ENCODE measurements around the gene WDR59. TPM values are rescaled to one million over a fixed set of nuclear protein-coding genes. Genes with fewer than 3 reads are reported as not detected.

WDR59 gene
- polyA plus RNA-seq, 2 of the 4 experiments (the other 2 are of a cell fraction) = 33.4 to 52.2 TPM

DNA sequence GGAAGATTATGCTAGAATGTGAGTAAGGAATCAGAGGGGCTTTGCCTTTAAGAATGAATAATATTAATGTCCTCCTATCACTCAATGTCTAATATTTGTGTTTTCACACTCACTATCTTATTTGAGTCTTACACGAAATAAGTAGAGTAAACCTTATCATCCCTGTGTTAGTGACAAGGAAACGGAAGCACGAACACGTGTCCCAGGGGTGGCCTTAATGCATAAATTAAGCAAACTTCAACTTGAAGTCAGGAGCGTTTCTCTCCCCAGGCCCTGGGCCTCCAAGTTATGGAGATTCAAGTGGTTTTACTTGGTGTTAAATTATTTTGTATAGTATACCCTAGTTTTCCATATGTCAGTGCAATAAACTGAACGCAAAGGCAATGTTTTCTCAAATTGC, 96.0 kb downstream of the WDR59 start:
- ATAC-seq (no peak), DNase-seq (ENCODE audit: low read depth in 1 of 2, low spot score in 1 of 2) (no peak), FAIRE-seq (no peak)
- H3K4me1 ChIP-seq = no peaks in the 10 kb centered on the region
- no peaks in the 10 kb centered on the region for H3K9me3 ChIP-seq
- ChIA-PET CTCF (interaction anchor here (1.7 kb wide), 1 partner anchor 26 kb away, joined by 8 read pairs; no protein-coding TSS in a partner anchor), POLR2A (no interaction called here)
- 84% methylated on average over 6 of the region's 6 CpGs for WGBS (ENCODE audit: missing lambda C conversion rate)
- no peak for TF ChIP-seq HOXA7 (CRISPR knock-in tag; IDR thresholded peaks at IDR 0.05)
- no peak for TF ChIP-seq REST (IDR thresholded peaks at IDR 0.05)
- TF ChIP-seq CEBPB (IDR thresholded peaks at IDR 0.05) = no peak
- TF ChIP-seq ATOH8 (CRISPR knock-in tag; IDR thresholded peaks at IDR 0.05; ENCODE audit: low read depth) = no peak
- no peak overlapping the region for H3K4me3 ChIP-seq
- H3K27ac ChIP-seq = no peak overlapping the region
- no peak overlapping the region for H3K4me2 ChIP-seq

DNA sequence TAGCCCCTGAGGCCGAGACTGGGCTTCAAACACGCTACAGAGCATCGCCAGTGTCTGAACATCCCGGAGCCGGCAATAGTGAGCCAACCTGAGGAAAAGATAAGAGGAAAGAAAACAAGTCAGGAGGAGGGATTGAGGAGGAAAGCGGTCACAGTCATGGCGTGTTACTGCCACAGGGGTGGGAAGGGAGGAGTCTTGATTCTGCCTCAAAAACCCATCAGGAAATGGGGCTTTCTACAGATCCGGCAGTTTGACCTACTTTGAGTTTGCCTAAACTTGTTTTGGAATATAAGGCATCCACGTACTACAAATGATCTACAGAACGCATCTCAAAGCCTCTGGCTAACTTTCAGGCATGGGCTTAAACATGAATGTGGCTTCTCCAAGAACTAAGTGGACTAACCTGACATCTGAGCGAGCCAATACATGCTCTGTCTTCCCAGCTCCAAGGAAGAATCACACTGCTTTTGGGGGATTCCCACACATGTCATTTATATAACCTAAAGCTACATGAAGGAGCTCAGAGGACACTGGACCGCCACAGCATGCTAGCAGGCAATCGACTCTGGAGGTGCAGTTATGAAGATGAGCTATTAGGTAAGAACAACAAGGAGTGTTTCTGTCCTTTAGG, 96.6 kb downstream of the WDR59 start:
- ATAC-seq (no peak), DNase-seq (ENCODE audit: low read depth in 1 of 2, low spot score in 1 of 2) (no peak), FAIRE-seq (no peak)
- Histone ChIP-seq H3K4me2 (no peak overlapping the region), H3K4me3 (no peak overlapping the region), H3K9me3 (no peaks in the 10 kb centered on the region), H3K4me1 (no peaks in the 10 kb centered on the region), H3K27ac (no peak overlapping the region)
- CTCF ChIA-PET = interaction anchor here (0.9 to 1.7 kb wide), 3 partner anchors 26 to 37 kb away, joined by 3 to 8 read pairs (median 6); no protein-coding TSS in a partner anchor
- TF ChIP-seq, protein P1, sequence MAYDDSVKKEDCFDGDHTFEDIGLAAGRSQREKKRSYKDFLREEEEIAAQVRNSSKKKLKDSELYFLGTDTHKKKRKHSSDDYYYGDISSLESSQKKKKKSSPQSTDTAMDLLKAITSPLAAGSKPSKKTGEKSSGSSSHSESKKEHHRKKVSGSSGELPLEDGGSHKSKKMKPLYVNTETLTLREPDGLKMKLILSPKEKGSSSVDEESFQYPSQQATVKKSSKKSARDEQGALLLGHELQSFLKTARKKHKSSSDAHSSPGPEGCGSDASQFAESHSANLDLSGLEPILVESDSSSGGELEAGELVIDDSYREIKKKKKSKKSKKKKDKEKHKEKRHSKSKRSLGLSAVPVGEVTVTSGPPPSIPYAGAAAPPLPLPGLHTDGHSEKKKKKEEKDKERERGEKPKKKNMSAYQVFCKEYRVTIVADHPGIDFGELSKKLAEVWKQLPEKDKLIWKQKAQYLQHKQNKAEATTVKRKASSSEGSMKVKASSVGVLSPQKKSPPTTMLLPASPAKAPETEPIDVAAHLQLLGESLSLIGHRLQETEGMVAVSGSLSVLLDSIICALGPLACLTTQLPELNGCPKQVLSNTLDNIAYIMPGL (CRISPR knock-in tag; IDR thresholded peaks at IDR 0.05; ENCODE audit: borderline replicate concordance) = no peak
- TF ChIP-seq ELK1 (IDR thresholded peaks at IDR 0.05; ENCODE audit: low read depth, low read length) = no peak
- TF ChIP-seq, protein P2, sequence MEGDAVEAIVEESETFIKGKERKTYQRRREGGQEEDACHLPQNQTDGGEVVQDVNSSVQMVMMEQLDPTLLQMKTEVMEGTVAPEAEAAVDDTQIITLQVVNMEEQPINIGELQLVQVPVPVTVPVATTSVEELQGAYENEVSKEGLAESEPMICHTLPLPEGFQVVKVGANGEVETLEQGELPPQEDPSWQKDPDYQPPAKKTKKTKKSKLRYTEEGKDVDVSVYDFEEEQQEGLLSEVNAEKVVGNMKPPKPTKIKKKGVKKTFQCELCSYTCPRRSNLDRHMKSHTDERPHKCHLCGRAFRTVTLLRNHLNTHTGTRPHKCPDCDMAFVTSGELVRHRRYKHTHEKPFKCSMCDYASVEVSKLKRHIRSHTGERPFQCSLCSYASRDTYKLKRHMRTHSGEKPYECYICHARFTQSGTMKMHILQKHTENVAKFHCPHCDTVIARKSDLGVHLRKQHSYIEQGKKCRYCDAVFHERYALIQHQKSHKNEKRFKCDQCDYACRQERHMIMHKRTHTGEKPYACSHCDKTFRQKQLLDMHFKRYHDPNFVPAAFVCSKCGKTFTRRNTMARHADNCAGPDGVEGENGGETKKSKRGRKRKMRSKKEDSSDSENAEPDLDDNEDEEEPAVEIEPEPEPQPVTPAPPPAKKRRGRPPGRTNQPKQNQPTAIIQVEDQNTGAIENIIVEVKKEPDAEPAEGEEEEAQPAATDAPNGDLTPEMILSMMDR (IDR thresholded peaks at IDR 0.05) = no peak
- TF ChIP-seq JUNB (IDR thresholded peaks at IDR 0.05) = no peak
- no peak for TF ChIP-seq CEBPB (IDR thresholded peaks at IDR 0.05)
- TF ChIP-seq POLR2A (IDR thresholded peaks at IDR 0.05; ENCODE audit: low read length) = no peak
- no peak for TF ChIP-seq NR3C1 (IDR thresholded peaks at IDR 0.05)
- no peak for TF ChIP-seq KDM5A (IDR thresholded peaks at IDR 0.05)
- TF ChIP-seq ZC3H11A (IDR thresholded peaks at IDR 0.05) = no peak
- 92% methylated on average over 13 of the region's 13 CpGs for WGBS (ENCODE audit: missing lambda C conversion rate)
- POLR2A ChIA-PET = no interaction called here

DNA sequence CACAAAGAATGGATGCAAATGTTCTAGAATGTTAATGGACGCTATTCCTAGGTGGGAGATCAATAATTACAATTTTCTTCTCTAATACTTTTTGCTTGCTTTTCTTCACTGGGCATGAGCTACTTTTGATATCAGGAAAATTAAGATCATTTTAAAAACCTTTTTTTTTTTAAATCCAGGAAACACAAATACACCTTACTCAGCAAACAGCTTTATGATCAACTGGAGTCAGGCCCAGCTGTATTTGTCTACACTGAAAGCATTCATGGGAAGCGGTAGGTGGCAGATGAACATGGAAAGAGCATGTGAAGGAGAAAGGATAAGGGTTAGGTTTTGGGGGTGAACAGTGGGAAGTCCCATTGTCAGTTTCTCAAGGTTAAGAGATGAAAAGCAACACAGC, 97.8 kb downstream of the WDR59 start:
- Histone ChIP-seq H3K4me2 (no peak overlapping the region), H3K4me3 (no peak overlapping the region), H3K4me1 (no peaks in the 10 kb centered on the region), H3K27ac (no peak overlapping the region), H3K9me3 (no peaks in the 10 kb centered on the region)
- CTCF ChIA-PET = interaction anchor here (0.5 to 1.5 kb wide), 2 partner anchors 24 to 26 kb away, joined by 3 to 6 read pairs; no protein-coding TSS in a partner anchor
- DNase-seq (ENCODE audit: low read depth in 1 of 2, low spot score in 1 of 2) (no peak), FAIRE-seq (no peak), ATAC-seq (no peak)
- TF ChIP-seq ELK1 (IDR thresholded peaks at IDR 0.05; ENCODE audit: low read depth, low read length) = no peak
- peak; percentile 75 for TF ChIP-seq MAFK (IDR thresholded peaks at IDR 0.05; ENCODE audit: partially characterized antibody)
- TF ChIP-seq HOXA7 (CRISPR knock-in tag; IDR thresholded peaks at IDR 0.05) = no peak
- TF ChIP-seq E2F6 (IDR thresholded peaks at IDR 0.05; ENCODE audit: borderline replicate concordance, low read depth) = no peak
- 91% methylated on average over 2 of the region's 2 CpGs for WGBS (ENCODE audit: missing lambda C conversion rate)
- POLR2A ChIA-PET = no interaction called here
